ENCODE measurements around the gene FOXRED2.

DNA sequence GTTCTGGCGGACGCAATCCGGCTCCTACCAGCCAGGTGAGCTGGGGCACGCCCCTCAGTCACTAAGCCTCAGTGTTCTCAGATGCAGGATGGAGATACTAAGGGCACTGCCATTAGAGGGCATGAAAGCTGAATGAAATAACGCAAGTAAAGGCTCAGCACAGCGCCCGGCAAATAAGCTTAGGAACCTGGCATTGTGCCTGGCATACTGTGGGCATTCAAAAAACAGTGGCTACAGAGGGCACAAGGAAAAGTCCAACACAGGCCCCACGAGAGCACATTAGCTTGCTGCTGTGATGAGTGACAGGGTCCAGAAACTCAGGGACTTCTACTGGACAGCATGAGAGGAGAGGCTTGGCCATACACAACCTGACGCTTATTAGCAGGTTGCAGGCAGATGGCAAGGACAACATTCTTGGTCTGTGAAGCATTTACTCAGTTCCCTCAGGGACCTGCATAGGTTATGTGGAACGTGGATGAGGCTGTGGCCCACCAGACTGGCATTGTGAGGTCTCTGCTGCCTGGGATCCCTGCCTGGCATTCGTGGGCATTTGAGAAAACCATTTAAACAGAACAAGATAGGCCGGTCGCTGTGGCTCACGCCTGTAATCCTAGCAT is 37.6 kb downstream of the FOXRED2 start:
- TF ChIP-seq, protein P1, sequence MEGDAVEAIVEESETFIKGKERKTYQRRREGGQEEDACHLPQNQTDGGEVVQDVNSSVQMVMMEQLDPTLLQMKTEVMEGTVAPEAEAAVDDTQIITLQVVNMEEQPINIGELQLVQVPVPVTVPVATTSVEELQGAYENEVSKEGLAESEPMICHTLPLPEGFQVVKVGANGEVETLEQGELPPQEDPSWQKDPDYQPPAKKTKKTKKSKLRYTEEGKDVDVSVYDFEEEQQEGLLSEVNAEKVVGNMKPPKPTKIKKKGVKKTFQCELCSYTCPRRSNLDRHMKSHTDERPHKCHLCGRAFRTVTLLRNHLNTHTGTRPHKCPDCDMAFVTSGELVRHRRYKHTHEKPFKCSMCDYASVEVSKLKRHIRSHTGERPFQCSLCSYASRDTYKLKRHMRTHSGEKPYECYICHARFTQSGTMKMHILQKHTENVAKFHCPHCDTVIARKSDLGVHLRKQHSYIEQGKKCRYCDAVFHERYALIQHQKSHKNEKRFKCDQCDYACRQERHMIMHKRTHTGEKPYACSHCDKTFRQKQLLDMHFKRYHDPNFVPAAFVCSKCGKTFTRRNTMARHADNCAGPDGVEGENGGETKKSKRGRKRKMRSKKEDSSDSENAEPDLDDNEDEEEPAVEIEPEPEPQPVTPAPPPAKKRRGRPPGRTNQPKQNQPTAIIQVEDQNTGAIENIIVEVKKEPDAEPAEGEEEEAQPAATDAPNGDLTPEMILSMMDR (IDR thresholded peaks at IDR 0.05), result no peak
- TF ChIP-seq, protein P2, sequence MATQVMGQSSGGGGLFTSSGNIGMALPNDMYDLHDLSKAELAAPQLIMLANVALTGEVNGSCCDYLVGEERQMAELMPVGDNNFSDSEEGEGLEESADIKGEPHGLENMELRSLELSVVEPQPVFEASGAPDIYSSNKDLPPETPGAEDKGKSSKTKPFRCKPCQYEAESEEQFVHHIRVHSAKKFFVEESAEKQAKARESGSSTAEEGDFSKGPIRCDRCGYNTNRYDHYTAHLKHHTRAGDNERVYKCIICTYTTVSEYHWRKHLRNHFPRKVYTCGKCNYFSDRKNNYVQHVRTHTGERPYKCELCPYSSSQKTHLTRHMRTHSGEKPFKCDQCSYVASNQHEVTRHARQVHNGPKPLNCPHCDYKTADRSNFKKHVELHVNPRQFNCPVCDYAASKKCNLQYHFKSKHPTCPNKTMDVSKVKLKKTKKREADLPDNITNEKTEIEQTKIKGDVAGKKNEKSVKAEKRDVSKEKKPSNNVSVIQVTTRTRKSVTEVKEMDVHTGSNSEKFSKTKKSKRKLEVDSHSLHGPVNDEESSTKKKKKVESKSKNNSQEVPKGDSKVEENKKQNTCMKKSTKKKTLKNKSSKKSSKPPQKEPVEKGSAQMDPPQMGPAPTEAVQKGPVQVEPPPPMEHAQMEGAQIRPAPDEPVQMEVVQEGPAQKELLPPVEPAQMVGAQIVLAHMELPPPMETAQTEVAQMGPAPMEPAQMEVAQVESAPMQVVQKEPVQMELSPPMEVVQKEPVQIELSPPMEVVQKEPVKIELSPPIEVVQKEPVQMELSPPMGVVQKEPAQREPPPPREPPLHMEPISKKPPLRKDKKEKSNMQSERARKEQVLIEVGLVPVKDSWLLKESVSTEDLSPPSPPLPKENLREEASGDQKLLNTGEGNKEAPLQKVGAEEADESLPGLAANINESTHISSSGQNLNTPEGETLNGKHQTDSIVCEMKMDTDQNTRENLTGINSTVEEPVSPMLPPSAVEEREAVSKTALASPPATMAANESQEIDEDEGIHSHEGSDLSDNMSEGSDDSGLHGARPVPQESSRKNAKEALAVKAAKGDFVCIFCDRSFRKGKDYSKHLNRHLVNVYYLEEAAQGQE (IDR thresholded peaks at IDR 0.05; ENCODE audit: insufficient read depth in 1 of 2, low read depth in 2 of 2, low read length in 1 of 2), result no peak

Measured in Panc1 (cell line).